GM21737 (cell line): ENCODE measurements around the gene NTRK2.

ENCODE experiments used
- ATAC-seq: cut with Tn5 transposase; IDR thresholded peaks from one replicate; pipeline ENCODE4 v1.9.1; 2021; ENCODE audit warnings: mild to moderate bottlenecking, moderate library complexity; ENCODE audit not compliant: unreplicated experiment

NTRK2 gene

DNA sequence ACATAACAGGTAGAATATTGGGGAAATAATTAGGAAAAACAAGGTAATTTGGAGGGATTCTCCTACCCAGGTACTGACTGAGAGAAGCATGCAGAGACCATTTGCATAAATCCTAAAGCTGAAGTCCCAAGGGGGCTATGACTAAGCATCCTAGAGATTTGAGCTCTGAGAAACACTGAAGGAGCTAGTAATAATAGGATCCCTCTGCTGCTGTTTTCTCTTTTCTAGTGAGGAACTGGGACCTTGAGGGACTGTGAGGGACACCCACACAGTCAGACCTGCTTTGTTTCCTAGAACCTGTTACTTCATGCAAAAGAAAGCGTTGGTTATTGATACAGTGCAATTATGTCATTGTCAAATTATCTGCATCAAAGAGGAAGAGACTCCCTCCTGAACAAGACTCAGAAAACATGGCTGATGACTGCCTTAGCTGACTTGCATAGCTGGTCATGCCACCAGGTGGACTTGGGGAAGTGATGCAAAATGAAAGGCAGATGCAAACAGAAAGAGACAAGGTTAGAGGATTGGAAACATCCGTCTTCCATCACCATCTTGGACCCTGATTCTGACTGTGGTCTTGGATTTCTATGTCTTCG is 335.4 kb downstream of the NTRK2 start:
- no peak for ATAC-seq

DNA sequence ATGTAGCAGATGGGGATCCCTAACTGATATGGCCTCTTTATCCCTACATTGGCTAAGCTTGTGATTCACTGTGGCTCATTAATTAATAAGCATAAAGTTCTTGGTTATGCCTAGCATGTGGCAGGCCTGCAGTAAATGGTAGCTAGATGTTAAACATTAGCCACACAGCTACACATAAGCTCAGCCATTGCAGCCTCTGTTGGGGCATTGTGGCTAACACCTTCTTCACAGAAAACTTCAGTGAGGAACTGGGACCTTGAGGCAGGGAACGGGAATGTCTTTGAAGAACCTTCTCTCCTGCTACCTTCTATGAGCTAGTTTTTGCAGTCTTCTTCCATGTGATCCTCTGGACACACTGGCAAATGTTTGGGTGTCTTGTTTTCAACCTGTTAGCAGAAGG is 338.2 kb downstream of the NTRK2 start:
- ATAC-seq, result no peak

DNA sequence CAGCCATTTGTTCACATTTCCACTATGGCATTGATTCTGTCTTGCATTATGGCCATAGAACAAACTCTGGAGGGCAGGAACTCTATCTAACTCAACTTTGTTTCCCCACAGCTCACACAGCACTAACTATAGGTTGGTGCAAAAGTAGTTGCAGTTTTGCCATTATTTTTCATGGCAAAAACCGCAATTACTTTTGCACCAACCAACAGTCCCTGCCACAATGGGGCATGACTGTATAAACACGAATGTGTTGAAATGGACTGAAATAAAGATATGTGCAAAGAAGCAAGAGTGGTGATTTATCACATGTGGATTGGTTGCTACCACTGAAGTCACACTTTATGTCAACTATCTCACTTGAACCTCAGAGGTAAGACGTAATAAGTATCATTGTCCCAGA is 338.7 kb downstream of the NTRK2 start:
- no peak for ATAC-seq

DNA sequence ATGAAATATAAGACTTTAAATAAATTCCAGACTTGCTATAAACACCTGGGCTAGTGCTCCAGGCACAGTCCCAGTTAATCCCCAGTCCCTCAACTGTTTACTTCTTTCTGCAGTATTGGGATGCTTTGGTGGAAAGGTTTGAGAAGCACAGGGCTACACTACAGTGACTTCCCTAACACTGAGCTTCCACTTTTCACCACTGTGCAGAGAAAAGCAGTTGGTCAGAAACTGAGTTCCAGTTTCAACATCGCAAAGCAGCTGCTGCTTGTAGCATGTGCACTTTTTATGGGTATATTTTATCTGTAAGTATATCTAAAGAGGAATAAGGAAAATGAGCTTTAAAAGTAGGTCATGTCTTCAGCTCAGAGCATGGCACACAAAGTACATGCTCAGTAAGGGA is 339.7 kb downstream of the NTRK2 start:
- peak; percentile 83 for ATAC-seq

DNA sequence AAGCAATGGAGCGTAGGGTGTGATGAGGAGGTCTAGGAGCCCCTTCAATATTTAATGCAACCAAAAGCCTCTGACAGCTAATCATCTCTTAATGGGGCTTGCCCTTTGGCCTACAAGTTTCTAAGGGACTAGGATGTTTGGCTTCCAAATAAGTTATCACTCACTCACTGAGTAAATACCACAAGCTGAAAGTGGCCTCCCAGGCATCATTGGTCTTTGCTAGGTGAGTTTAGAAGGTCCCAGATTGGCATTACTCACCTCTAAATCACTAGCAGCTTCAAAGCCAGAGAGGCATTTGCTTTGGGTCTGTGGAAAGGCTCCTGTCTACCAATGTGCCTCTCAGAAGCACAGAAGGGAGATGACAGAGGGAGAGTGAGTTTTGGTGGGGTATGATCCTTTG is 344.2 kb downstream of the NTRK2 start:
- ATAC-seq, result no peak

- no peak for ATAC-seq
These were observed 344.8 kb downstream of the NTRK2 start for GRCh38 chr9:85014292-85014691.

DNA sequence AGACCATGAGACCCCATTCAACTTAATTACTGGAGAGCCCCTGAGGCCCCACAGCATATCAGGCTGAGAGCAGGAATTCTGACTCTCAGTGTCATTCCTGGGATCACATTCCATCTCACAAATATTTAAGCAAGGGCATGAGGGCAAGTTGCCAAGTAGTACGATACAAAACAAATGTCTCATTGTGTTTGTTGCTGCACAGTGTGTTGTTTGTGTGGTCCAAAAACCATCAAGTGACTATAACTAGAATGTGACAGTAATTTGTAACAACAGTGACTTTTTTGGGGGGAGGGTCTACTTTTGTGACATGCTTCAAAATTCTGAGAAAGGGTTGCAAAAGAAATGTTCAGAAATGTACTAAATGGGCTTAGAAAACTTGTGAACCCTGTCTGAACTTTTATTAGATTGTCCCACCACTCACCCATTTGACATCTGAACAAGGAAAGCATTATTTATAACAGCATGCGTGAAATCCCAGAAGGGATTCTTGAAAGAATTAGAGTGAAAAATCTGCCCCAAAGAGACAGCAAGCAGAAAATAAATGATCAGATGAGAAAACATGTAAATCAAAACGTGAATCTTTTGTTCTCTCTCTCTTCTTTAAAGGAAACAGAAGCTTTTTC is 347.0 kb downstream of the NTRK2 start:
- no peak for ATAC-seq

- no peak for ATAC-seq
These were observed 351.3 kb downstream of the NTRK2 start for GRCh38 chr9:85020791-85021190.

- ATAC-seq, result no peak
These were observed 352.2 kb downstream of the NTRK2 start for GRCh38 chr9:85021686-85022085.

GRCh38 chr9:85024374-85024773 is 354.8 kb downstream of the NTRK2 start:
- ATAC-seq, result no peak

DNA sequence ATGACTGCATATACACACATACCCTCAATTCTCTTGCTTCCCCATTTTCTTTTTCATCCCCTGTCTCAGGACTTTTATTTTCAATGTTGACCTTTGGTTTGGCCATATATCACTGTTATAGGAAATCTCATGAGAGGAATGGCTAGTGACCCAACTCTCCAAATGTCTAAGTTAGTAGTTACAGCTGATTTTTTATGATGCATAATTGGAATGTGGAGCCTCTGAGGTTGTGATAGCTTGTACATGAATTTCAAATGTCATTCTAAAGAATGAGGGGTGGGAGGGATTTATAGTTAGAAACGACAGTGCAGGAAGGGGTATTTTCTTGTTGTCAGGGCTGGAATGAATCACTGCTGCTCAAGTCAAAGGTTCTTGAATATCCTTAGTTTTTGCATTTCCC is 356.1 kb downstream of the NTRK2 start:
- ATAC-seq, result no peak

DNA sequence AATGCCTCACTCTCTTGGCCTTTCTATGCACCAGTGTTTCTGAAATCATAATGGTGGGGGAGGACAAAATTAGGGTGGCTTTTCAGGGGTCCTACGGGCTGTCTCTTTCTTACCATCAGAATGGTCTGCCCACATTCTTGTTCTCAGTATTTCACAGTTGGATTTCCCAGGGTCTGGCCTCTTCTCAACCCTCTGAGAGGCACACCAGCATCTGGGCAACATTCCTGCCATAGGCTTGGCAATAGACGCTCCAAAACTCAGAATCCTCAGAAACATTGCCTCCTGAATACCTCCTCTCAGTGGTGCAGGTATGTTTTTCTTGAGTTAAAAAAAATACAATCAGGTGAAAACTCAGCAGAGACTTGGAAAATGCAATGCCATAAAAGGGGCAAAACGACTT is 358.3 kb downstream of the NTRK2 start:
- no peak for ATAC-seq

DNA sequence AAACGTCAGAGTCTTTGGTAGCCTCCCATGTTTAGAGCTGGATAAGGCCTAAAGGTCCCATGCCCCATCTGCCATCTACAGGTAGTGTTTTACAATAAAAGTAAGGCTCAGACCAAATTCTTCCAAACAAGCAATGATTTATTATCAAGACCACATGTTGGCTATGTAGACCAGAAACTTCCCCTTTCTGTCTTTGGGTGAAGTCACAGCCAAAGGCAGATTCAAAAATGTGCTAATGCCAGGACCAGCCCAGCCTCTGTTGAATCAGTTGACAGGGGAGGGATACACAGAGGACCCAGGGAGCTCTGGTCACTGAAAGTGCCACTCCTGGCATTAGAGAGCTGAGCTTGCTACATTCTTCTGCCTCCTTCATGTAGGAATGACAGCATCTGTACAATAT is 360.8 kb downstream of the NTRK2 start:
- ATAC-seq, result no peak

DNA sequence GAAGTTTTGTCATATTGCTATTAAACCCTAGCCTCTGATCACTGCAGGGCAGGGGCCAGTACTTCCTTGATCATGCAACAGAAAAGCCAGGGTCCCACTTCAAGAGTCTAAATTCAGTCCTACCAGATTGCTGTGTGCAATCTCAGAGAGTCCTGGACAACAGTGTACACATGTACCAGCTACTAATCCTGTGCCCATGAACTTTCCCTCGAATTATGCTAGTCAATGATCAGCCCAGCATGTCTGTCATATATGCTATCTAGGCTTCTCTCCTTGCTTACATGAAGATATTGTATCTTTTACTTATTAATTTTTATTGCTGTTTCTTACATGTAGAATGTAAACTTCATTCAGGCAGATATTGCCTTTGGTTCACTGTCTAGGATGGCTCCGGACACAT is 367.0 kb downstream of the NTRK2 start:
- ATAC-seq, result no peak

DNA sequence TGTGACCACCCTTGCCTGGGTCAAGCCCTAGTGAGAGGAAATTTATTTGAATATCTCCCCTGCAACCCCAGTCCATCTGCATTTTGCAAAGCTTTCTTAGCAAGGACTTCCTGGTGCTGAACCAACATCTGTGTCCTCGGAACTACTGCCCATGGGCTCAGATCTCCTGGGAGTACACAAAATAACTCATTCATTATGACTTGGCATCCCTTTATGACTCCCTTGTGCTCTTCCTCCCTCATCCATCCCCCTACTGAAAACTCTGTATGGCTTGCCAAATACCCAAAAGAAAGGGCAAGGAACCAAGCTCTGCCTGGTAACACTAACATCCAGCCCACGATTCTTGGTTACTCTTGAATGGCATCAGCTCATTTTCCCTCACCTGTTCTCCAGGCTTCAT is 368.5 kb downstream of the NTRK2 start:
- ATAC-seq, result no peak

DNA sequence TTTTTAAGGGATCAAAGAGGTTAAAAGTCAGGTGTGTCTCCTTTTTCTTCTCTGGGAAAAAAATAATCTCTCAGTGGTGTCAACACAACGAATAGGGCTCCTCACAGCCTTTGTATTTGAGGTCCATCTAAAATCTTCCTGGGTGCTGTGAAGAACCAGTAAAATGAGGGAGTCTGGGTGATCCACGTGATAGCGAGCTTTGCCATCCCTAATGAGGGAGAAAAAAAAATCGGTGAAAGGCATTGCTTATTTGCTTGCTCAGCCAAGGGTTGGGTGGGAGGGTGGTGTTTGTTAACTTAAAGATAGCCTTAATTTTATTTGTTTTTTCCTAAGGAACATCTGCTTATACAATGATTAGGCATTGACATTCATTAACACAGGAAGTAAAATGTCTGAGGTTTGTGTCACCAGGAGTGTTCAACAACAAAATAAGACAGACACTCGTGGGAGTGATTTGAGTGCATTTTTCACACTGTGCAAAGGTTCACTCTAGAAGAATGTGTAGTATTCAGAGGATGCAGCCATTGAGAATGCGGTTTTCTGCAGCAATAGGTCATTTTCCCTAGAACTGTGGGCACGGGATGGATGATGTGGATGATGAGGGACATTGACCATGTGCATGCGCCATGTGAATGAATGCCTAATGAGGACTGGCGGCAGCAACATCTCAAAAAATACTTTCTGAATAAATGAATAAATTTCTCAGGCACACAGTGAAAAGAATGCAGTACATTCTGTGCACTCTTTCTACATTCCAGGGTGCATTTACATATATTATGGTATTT is 369.5 kb downstream of the NTRK2 start:
- no peak for ATAC-seq

DNA sequence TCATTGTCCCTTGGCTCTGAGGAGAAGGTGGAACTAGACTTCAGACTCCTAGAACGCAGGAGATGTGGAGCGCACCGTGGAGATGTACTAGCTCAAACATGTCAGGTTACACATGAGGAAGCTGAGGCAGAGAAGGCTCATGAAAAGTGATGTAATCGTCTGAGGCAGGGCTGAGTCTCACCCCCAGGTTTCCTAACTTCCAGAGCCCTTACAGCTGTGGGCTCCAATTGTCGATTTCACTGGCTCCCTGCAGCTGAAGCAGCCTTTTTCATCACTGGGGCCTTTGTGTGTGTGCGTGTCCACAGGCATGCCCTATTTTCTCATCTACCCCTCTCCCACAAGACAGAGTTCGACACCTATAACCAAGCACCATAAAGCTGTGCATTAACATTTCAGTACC is 370.6 kb downstream of the NTRK2 start:
- no peak for ATAC-seq

- no peak for ATAC-seq
These were observed 371.4 kb downstream of the NTRK2 start for GRCh38 chr9:85040821-85041465.

- no peak for ATAC-seq
These were observed 372.1 kb downstream of the NTRK2 start for GRCh38 chr9:85041466-85042137.

GRCh38 chr9:85042981-85043647 is 373.6 kb downstream of the NTRK2 start:
- no peak for ATAC-seq

DNA sequence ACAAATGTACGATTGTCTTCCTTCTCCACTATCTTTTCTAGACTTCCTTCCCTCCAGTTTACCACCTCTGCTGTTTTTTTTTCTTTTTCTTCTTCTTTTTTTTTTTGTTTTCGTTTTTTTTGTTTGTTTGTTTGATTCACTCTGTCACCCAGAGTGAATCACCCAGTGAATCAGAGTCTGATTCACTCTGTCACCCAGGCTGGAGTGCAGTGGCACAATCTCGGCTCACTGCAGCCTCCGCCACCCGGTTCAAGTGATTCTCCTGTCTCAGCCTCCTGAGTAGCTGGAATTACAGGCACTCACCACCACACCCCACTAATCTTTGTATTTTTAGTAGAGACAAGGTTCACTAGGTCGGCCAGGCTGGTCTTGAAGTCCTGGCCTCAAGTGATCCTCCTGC is 375.7 kb downstream of the NTRK2 start:
- ATAC-seq, result no peak
